ENCODE measurements around the gene SPRED3. TPM values are rescaled to one million over a fixed set of nuclear protein-coding genes. Genes with fewer than 3 reads are reported as not detected.

SPRED3 gene
- total and polyA plus RNA-seq, 7 experiments from 2014 or later = 0.12 to 2.9 (median 2.6) TPM

GRCh38 chr19:38352611-38353010 lies 35.9 kb upstream of the SPRED3 start:
- Mint-ChIP-seq H3K9me3 (no peaks in the 10 kb centered on the region), H3K27ac (no peak overlapping the region), H3K36me3 (no peaks in the 10 kb centered on the region), H3K27me3 (peaks cover 0 to 9% (median 0%) of the 10 kb centered on the region in 5 donors), H3K4me1 (peaks cover 0 to 3% (median 0%) of the 10 kb centered on the region in 7 donors), H3K4me3 (no peak overlapping the region)
- DNase-seq = no peak
- ChIA-PET CTCF (no interaction called here), POLR2A (no interaction called here)
- H3K9me3 ChIP-seq (ENCODE audit: control insufficient read depth in 2 of 3, low read length in 3 of 3) = no peaks in the 10 kb centered on the region
- no peak overlapping the region for H3K4me3 ChIP-seq (ENCODE audit: low read length)
- H3K27ac ChIP-seq (ENCODE audit: low read depth, low read length) = no peak overlapping the region
- no peaks in the 10 kb centered on the region for H3K36me3 ChIP-seq (ENCODE audit: control insufficient read depth in 2 of 3, insufficient read depth in 3 of 3, low read length in 3 of 3)
- no peaks in the 10 kb centered on the region for H3K27me3 ChIP-seq (ENCODE audit: control insufficient read depth in 2 of 2, insufficient read depth in 2 of 2, low read length in 2 of 2)
- H3K4me1 ChIP-seq (ENCODE audit: control insufficient read depth in 2 of 2, insufficient read depth in 2 of 2, low read length in 2 of 2) = no peaks in the 10 kb centered on the region
- no peak for ATAC-seq
- intact Hi-C loops (cut with micrococcal nuclease) = no loop called here

GRCh38 chr19:38355728-38356725 lies 32.5 kb upstream of the SPRED3 start:
- no peak for ATAC-seq
- CTCF ChIA-PET = no interaction called here
- no peaks in the 10 kb centered on the region for H3K27me3 ChIP-seq (ENCODE audit: control insufficient read depth in 2 of 2, insufficient read depth in 2 of 2, low read length in 2 of 2)

DNA sequence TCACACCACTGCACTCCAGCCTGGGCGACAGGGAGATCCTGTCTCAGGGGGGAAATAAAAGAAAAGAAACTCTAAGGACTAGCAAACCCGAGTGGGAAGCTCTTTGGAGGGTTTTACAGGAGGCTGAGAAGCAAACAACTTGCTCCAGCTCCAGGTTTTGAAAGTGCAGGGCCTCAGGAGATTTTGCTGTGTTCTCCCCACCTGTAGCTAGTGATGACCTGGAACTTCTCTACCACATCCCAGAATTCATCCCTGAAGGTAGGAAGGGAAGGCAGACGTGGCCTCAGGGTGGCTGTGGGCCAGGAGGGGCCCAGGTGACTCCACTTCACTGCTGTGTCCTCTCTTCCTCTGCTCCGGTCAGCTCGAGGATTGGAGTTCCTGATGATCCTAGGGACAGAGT lies 30.4 kb upstream of the SPRED3 start:
- Mint-ChIP-seq H3K36me3 (no peaks in the 10 kb centered on the region), H3K9me3 (no peaks in the 10 kb centered on the region), H3K4me3 (no peak overlapping the region), H3K27me3 (peaks cover 0 to 46% (median 6%) of the 10 kb centered on the region in 5 donors), H3K4me1 (peaks cover 0 to 20% (median 13%) of the 10 kb centered on the region in 7 donors), H3K27ac (no peak overlapping the region)
- intact Hi-C loops (cut with micrococcal nuclease) = no loop called here
- H3K27me3 ChIP-seq (ENCODE audit: control insufficient read depth in 2 of 2, insufficient read depth in 2 of 2, low read length in 2 of 2) = no peaks in the 10 kb centered on the region
- peaks cover 0 to 6% of the 10 kb centered on the region in 2 donors for H3K4me1 ChIP-seq (ENCODE audit: control insufficient read depth in 2 of 2, insufficient read depth in 2 of 2, low read length in 2 of 2)
- no peaks in the 10 kb centered on the region for H3K9me3 ChIP-seq (ENCODE audit: control insufficient read depth in 2 of 3, low read length in 3 of 3)
- no peak for ATAC-seq
- H3K4me3 ChIP-seq (ENCODE audit: low read length) = no peak overlapping the region
- POLR2A ChIA-PET = interaction anchor here (0.8 kb wide), 1 partner anchor 600 kb away, joined by 3 read pairs; no protein-coding TSS in a partner anchor
- CTCF ChIA-PET = interaction anchor here (0.7 kb wide), 1 partner anchor 358 kb away, joined by 3 read pairs; no protein-coding TSS in a partner anchor
- no peak overlapping the region for H3K27ac ChIP-seq (ENCODE audit: low read depth, low read length)
- no peak for DNase-seq
- no peaks in the 10 kb centered on the region for H3K36me3 ChIP-seq (ENCODE audit: control insufficient read depth in 2 of 3, insufficient read depth in 3 of 3, low read length in 3 of 3)

More at GRCh38 chr19:38355728-38356725, 32.5 kb upstream of the SPRED3 start:
- POLR2A ChIA-PET = no interaction called here
- H3K4me3 Mint-ChIP-seq = no peak overlapping the region
- no peaks in the 10 kb centered on the region for H3K9me3 Mint-ChIP-seq
- no peak overlapping the region for H3K27ac ChIP-seq (ENCODE audit: low read depth, low read length)
- H3K4me1 ChIP-seq (ENCODE audit: control insufficient read depth in 2 of 2, insufficient read depth in 2 of 2, low read length in 2 of 2) = no peaks in the 10 kb centered on the region
- peaks cover 0 to 39% (median 2%) of the 10 kb centered on the region in 5 donors for H3K27me3 Mint-ChIP-seq
- H3K4me1 Mint-ChIP-seq = peaks cover 0 to 13% (median 5%) of the 10 kb centered on the region in 7 donors
- H3K36me3 Mint-ChIP-seq = no peaks in the 10 kb centered on the region
- no peaks in the 10 kb centered on the region for H3K9me3 ChIP-seq (ENCODE audit: control insufficient read depth in 2 of 3, low read length in 3 of 3)
- intact Hi-C loops (cut with micrococcal nuclease) = no loop called here
- H3K27ac Mint-ChIP-seq = no peak overlapping the region
- no peaks in the 10 kb centered on the region for H3K36me3 ChIP-seq (ENCODE audit: control insufficient read depth in 2 of 3, insufficient read depth in 3 of 3, low read length in 3 of 3)
- no peak overlapping the region for H3K4me3 ChIP-seq (ENCODE audit: low read length)
- no peak for DNase-seq

DNA sequence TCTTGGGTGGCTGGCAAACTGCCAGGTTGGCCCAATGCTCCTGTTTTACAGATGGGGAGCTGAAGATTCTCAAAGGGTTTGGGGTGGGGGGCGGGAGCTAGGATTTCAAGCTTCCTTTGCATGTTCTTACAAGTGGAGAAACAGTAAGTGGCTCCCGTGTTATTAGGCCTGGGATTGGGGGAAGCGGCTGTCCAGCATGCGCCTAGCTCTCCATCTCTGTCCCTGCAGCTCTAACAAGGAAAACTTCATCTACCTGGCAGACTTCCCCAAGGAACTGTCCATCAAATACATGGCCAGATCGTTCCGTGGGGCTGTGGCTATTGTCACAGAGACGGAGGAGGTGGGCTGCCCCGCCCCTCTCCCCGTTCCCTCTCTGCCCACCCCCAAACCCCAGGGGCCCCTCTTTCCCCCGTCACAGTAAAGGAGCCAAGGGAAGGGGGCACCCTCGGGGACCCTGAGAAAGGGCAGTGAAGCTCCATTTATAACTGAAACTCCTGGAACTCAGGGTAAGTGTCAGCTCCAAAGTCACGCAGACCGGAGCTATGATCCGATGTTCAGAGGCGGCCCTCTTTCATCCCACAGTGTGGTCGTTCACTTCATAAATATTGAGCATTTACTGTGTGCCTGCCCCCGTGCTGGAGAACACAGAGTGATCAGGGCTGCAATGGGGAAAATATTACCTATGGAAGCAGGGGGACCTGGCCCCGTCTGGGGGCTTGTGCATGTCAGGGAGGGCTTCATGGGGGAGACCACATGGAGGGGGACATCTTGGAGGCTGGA lies 29.1 kb upstream of the SPRED3 start:
- Histone ChIP-seq H3K27me3 (ENCODE audit: control insufficient read depth in 2 of 2, insufficient read depth in 2 of 2, low read length in 2 of 2) (no peaks in the 10 kb centered on the region), H3K4me3 (ENCODE audit: low read length) (no peak overlapping the region), H3K9me3 (ENCODE audit: control insufficient read depth in 2 of 3, low read length in 3 of 3) (no peaks in the 10 kb centered on the region), H3K36me3 (ENCODE audit: control insufficient read depth in 2 of 3, insufficient read depth in 3 of 3, low read length in 3 of 3) (no peaks in the 10 kb centered on the region), H3K27ac (ENCODE audit: low read depth, low read length) (no peak overlapping the region), H3K4me1 (ENCODE audit: control insufficient read depth in 2 of 2, insufficient read depth in 2 of 2, low read length in 2 of 2) (peaks cover 0 to 6% of the 10 kb centered on the region in 2 donors)
- H3K4me1 Mint-ChIP-seq = peaks cover 0 to 21% (median 17%) of the 10 kb centered on the region in 7 donors
- CTCF ChIA-PET = no interaction called here
- POLR2A ChIA-PET = no interaction called here
- no peaks in the 10 kb centered on the region for H3K9me3 Mint-ChIP-seq
- H3K4me3 Mint-ChIP-seq = peak overlapping the region in 5 of 10 donors; percentile 13 to 87 (median 52)
- peaks cover 0 to 42% (median 6%) of the 10 kb centered on the region in 5 donors for H3K27me3 Mint-ChIP-seq
- intact Hi-C loops (cut with micrococcal nuclease) = no loop called here
- no peak for ATAC-seq
- DNase-seq = no peak
- H3K36me3 Mint-ChIP-seq = no peaks in the 10 kb centered on the region
- no peak overlapping the region for H3K27ac Mint-ChIP-seq

GRCh38 chr19:38360351-38360750 lies 28.1 kb upstream of the SPRED3 start:
- peak overlapping the region; percentile 62 to 94 (median 76) for H3K4me3 Mint-ChIP-seq
- H3K27ac Mint-ChIP-seq = peak overlapping the region in 1 of 9 donors; percentile 71
- H3K9me3 ChIP-seq (ENCODE audit: control insufficient read depth in 2 of 3, low read length in 3 of 3) = no peaks in the 10 kb centered on the region
- H3K27me3 ChIP-seq (ENCODE audit: control insufficient read depth in 2 of 2, insufficient read depth in 2 of 2, low read length in 2 of 2) = no peaks in the 10 kb centered on the region
- H3K36me3 ChIP-seq (ENCODE audit: control insufficient read depth in 2 of 3, insufficient read depth in 3 of 3, low read length in 3 of 3) = no peaks in the 10 kb centered on the region
- H3K4me1 Mint-ChIP-seq = peaks cover 0 to 21% (median 17%) of the 10 kb centered on the region in 7 donors
- POLR2A ChIA-PET = no interaction called here
- H3K27ac ChIP-seq (ENCODE audit: low read depth, low read length) = no peak overlapping the region
- no peak overlapping the region for H3K4me3 ChIP-seq (ENCODE audit: low read length)
- CTCF ChIA-PET = interaction anchor here (1.2 kb wide), 1 partner anchor 458 kb away, joined by 3 read pairs; no protein-coding TSS in a partner anchor
- intact Hi-C loops (cut with micrococcal nuclease) = no loop called here
- H3K36me3 Mint-ChIP-seq = no peaks in the 10 kb centered on the region
- H3K9me3 Mint-ChIP-seq = no peaks in the 10 kb centered on the region
- peaks cover 0 to 42% (median 6%) of the 10 kb centered on the region in 5 donors for H3K27me3 Mint-ChIP-seq
- DNase-seq (no peak), ATAC-seq (no peak)
- H3K4me1 ChIP-seq (ENCODE audit: control insufficient read depth in 2 of 2, insufficient read depth in 2 of 2, low read length in 2 of 2) = peaks cover 0 to 6% of the 10 kb centered on the region in 2 donors

DNA sequence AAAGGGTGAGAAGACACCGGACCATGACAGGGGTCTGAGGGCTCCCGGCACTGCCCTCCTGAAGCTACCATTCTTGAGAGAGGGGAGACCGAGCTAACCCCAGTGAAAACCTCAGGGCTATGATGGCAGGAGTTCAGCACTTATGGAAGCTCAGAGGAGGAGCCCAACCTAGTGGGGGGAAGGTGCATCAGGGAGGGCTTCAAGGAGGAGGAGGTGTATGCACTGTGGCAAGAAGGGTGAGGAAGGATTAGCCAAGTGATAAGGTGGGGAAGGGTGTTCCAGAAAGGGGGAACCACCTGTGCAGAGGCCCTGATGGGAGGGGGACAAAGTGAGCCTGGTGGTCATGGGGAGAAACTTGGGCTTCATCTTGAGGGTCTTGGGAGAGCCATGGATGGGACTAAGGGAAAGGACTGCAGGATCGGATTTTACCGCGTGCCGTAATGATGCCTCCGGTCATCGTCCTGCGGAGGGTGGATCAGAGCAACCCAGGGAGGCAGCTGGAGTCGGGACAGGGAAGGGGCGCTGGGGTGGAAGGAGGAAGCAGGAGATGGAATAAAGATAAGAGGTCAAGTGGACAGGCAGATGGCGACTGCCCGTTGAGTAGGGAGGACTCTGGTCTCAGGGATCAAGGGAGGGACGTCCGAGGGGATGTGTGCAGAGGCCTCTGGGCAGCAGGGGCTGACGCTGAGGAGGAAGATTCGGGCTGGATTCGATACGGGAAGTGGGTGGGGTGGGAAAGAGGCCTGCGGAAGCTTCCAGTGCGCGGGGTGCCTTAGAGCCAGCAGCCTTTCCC lies 27.5 kb upstream of the SPRED3 start:
- peak; percentile 5 for ATAC-seq
- peak overlapping the region; percentile 62 to 94 (median 83) for H3K4me3 Mint-ChIP-seq
- no peak for DNase-seq
- peaks cover 0 to 6% of the 10 kb centered on the region in 2 donors for H3K4me1 ChIP-seq (ENCODE audit: control insufficient read depth in 2 of 2, insufficient read depth in 2 of 2, low read length in 2 of 2)
- intact Hi-C loops (cut with micrococcal nuclease) = no loop called here
- peaks cover 0 to 21% (median 17%) of the 10 kb centered on the region in 7 donors for H3K4me1 Mint-ChIP-seq
- peak overlapping the region in 3 of 9 donors; percentile 56 to 71 (median 62) for H3K27ac Mint-ChIP-seq
- POLR2A ChIA-PET = no interaction called here
- H3K36me3 ChIP-seq (ENCODE audit: control insufficient read depth in 2 of 3, insufficient read depth in 3 of 3, low read length in 3 of 3) = no peaks in the 10 kb centered on the region
- H3K9me3 ChIP-seq (ENCODE audit: control insufficient read depth in 2 of 3, low read length in 3 of 3) = no peaks in the 10 kb centered on the region
- H3K27me3 ChIP-seq (ENCODE audit: control insufficient read depth in 2 of 2, insufficient read depth in 2 of 2, low read length in 2 of 2) = no peaks in the 10 kb centered on the region
- H3K27me3 Mint-ChIP-seq = peaks cover 0 to 41% (median 6%) of the 10 kb centered on the region in 5 donors
- H3K27ac ChIP-seq (ENCODE audit: low read depth, low read length) = no peak overlapping the region
- CTCF ChIA-PET = interaction anchor here (1.2 kb wide), 1 partner anchor 459 kb away, joined by 3 read pairs; no protein-coding TSS in a partner anchor
- no peaks in the 10 kb centered on the region for H3K9me3 Mint-ChIP-seq
- no peaks in the 10 kb centered on the region for H3K36me3 Mint-ChIP-seq
- H3K4me3 ChIP-seq (ENCODE audit: low read length) = peak overlapping the region; percentile 55

Measured in naive thymus-derived CD4-positive, alpha-beta T cell (primary cell).